Measurements from ENCODE around the gene FAM219B.
A peak's percentile ranks its signal among the peaks of the same experiment; 100 is the strongest.

The FAM219B gene

GRCh38 chr15:74906450-74907162, at the start of gene FAM219B:
FAM219B (minus strand) TSS chr15:74906851; CDS start chr15:74906800, 51 bp downstream.
- peak within 1 kb of the TSS; percentile 83 for H3K4me3 ChIP-seq (ENCODE audit: low read length)
- TF ChIP-seq, protein P1, sequence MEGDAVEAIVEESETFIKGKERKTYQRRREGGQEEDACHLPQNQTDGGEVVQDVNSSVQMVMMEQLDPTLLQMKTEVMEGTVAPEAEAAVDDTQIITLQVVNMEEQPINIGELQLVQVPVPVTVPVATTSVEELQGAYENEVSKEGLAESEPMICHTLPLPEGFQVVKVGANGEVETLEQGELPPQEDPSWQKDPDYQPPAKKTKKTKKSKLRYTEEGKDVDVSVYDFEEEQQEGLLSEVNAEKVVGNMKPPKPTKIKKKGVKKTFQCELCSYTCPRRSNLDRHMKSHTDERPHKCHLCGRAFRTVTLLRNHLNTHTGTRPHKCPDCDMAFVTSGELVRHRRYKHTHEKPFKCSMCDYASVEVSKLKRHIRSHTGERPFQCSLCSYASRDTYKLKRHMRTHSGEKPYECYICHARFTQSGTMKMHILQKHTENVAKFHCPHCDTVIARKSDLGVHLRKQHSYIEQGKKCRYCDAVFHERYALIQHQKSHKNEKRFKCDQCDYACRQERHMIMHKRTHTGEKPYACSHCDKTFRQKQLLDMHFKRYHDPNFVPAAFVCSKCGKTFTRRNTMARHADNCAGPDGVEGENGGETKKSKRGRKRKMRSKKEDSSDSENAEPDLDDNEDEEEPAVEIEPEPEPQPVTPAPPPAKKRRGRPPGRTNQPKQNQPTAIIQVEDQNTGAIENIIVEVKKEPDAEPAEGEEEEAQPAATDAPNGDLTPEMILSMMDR (conservative IDR thresholded peaks at IDR 0.05; ENCODE audit: low read length), result no peak
- peak; percentile 84 for DNase-seq (ENCODE audit: low read depth)

- peak; percentile 62 for DNase-seq (ENCODE audit: low read depth)
- H3K4me3 ChIP-seq (ENCODE audit: low read length), result peak overlapping the region; percentile 69
- TF ChIP-seq, protein P1 (conservative IDR thresholded peaks at IDR 0.05; ENCODE audit: low read length), result peak; percentile 42
Measured at GRCh38 chr15:74955796-74956647, 49.4 kb upstream of the FAM219B start.

- no peak overlapping the region for H3K4me3 ChIP-seq (ENCODE audit: low read length)
- TF ChIP-seq, protein P1 (conservative IDR thresholded peaks at IDR 0.05; ENCODE audit: low read length), result no peak
- DNase-seq (ENCODE audit: low read depth), result no peak
Measured at GRCh38 chr15:74955017-74955416, 48.4 kb upstream of the FAM219B start.

GRCh38 chr15:74954515-74954914, 47.9 kb upstream of the FAM219B start:
- TF ChIP-seq, protein P1 (conservative IDR thresholded peaks at IDR 0.05; ENCODE audit: low read length), result no peak
- H3K4me3 ChIP-seq (ENCODE audit: low read length), result no peak overlapping the region
- no peak for DNase-seq (ENCODE audit: low read depth)

- H3K4me3 ChIP-seq (ENCODE audit: low read length), result no peak overlapping the region
- DNase-seq (ENCODE audit: low read depth), result no peak
- TF ChIP-seq, protein P1 (conservative IDR thresholded peaks at IDR 0.05; ENCODE audit: low read length), result no peak
Measured at GRCh38 chr15:74951006-74951405, 44.4 kb upstream of the FAM219B start.

DNA sequence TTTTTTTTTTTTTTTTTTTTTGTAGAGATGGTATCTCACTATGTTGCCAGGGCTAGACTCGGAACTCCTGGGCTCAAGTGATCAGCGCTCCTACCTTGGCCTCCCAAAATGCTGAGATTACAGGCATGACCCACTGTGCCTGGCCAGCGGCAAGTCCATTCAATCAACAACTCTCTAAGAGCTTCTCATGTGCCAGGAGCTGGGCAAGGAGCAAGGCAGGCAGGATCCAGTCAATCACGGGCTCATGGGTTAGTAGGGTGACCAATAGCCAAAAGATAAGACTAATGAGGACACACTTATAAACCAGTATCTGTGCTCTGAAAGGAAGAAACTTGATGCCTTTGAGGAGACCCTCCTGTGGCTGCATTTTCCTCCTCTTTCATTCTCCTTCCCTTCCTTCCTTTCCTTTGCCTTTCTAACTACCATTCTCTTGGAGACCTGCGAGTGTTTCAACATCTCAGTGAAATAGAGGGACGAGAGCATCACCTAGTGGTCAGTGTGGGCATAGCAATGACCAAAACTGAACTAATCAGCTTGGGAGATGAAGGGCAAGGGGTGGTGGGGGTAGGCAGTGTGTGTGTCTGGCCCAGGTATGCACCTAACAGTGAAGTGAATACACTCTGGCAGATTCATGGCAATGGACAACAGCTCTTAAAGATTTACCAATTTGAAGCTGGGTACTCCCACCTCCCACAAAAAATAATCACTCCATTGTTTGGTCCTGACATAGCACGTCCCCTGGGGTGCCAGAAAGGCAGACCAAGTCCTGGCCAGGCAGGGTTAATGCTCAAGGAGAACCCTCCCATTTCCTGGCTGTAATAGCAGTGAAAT, 43.6 kb upstream of the FAM219B start:
- no peak overlapping the region for H3K4me3 ChIP-seq (ENCODE audit: low read length)
- TF ChIP-seq, protein P1 (conservative IDR thresholded peaks at IDR 0.05; ENCODE audit: low read length), result peak; percentile 99
- peak; percentile 64 for DNase-seq (ENCODE audit: low read depth)
